Hepatocyte (in vitro differentiated cells): ENCODE measurements around the gene CNGA1. TPM values are rescaled to one million over a fixed set of nuclear protein-coding genes. Genes with fewer than 3 reads are reported as not detected.
A peak's percentile ranks its signal among the peaks of the same experiment; 100 is the strongest.

Source experiments
- DNase-seq: peaks from one replicate; pipeline ENCODE4 v3.0.0-alpha.2; 2016; ENCODE audit warnings: low spot score
- H2AFZ ChIP-seq: fragments of 200-600 bp; sonication (generic); 2 replicates; pipeline ENCODE4 v1.6.0; 2016; ENCODE audit warnings: antibody characterized with exemption, mild to moderate bottlenecking
- H3K27ac ChIP-seq: fragments of 200-600 bp; sonication (generic); 2 replicates; pipeline ENCODE4 v1.5.1; 2016; ENCODE audit warnings: mild to moderate bottlenecking
- H3K27me3 ChIP-seq: fragments of 200-600 bp; sonication (generic); 2 replicates; pipeline ENCODE4 v1.6.1; 2016
- H3K36me3 ChIP-seq: fragments of 200-600 bp; sonication (generic); replicated peaks from 2 replicates; pipeline ENCODE4 v1.5.1; 2016; ENCODE audit warnings: low read depth; ENCODE audit not compliant: insufficient read depth
- H3K4me1 ChIP-seq: fragments of 200-600 bp; sonication (generic); 2 replicates; pipeline ENCODE4 v1.5.1; 2016; ENCODE audit warnings: mild to moderate bottlenecking, moderate library complexity; ENCODE audit not compliant: insufficient read depth
- H3K4me2 ChIP-seq: fragments of 200-600 bp; sonication (generic); 2 replicates; pipeline ENCODE4 v1.6.0; 2016
- H3K4me3 ChIP-seq: fragments of 200-600 bp; sonication (generic); 2 replicates; pipeline ENCODE4 v1.5.1; 2016; ENCODE audit warnings: mild to moderate bottlenecking
- H3K79me2 ChIP-seq: fragments of 200-600 bp; sonication (generic); 2 replicates; pipeline ENCODE4 v1.6.0; 2017; ENCODE audit warnings: mild to moderate bottlenecking
- H3K9me2 ChIP-seq: fragments of 200-600 bp; sonication (generic); replicated peaks from 2 replicates; pipeline ENCODE4 v1.6.0; 2017; ENCODE audit warnings: mild to moderate bottlenecking; ENCODE audit not compliant: insufficient read depth
- H3K9me3 ChIP-seq: fragments of 200-600 bp; sonication (generic); 2 replicates; pipeline ENCODE4 v1.5.1; 2016; ENCODE audit warnings: low read depth, mild to moderate bottlenecking
- H4K20me1 ChIP-seq: fragments of 200-600 bp; sonication (generic); 2 replicates; pipeline ENCODE4 v1.6.0; 2016; ENCODE audit warnings: mild to moderate bottlenecking; ENCODE audit not compliant: insufficient read depth, poor library complexity, severe bottlenecking
- EZH2 ChIP-seq: fragments of 200-600 bp; sonication (generic); IDR thresholded peaks from 2 replicates; pipeline ENCODE4 v1.6.1; 2016; ENCODE audit warnings: antibody characterized with exemption, mild to moderate bottlenecking, borderline replicate concordance
- EZH2phosphoT487 ChIP-seq: fragments of 200-600 bp; sonication (generic); IDR thresholded peaks from one replicate; pipeline ENCODE4 v1.6.1; 2018; ENCODE audit warnings: antibody characterized with exemption, mild to moderate bottlenecking, low read depth, moderate library complexity; ENCODE audit not compliant: unreplicated experiment, severe bottlenecking
- WGBS: methylation state at CpG from one replicate; pipeline ENCODE4 v1.1.6; 2016; ENCODE audit warnings: low lambda C conversion rate; ENCODE audit errors: missing lambda C conversion rate; 5-methylcytosine and 5-hydroxymethylcytosine counted together
- polyA plus RNA-seq: library from polyadenylated mRNA; unstranded; fragments of >200 nt; fragmentation: Nextera tagmentation; extraction: Ambion mirVana; gene quantifications from 2 replicates; pipeline ENCODE4 v1.2.1, GENCODE V29; 2016
- total RNA-seq: library from RNA; depleted of rRNA; stranded (reverse); fragments of >200 nt; gene quantifications from 2 replicates; pipeline ENCODE4 v1.2.3, GENCODE V29; 2014
- TF ChIP-seq, protein P1 (sequence below): fragments of 200-600 bp; sonication (generic); IDR thresholded peaks from 2 replicates; pipeline ENCODE4 v1.5.1; 2016; ENCODE audit warnings: antibody characterized with exemption, mild to moderate bottlenecking; ENCODE audit not compliant: poor library complexity

The CNGA1 gene
- total and polyA plus RNA-seq, 2 experiments from 2014 or later = 4.6 TPM

DNA sequence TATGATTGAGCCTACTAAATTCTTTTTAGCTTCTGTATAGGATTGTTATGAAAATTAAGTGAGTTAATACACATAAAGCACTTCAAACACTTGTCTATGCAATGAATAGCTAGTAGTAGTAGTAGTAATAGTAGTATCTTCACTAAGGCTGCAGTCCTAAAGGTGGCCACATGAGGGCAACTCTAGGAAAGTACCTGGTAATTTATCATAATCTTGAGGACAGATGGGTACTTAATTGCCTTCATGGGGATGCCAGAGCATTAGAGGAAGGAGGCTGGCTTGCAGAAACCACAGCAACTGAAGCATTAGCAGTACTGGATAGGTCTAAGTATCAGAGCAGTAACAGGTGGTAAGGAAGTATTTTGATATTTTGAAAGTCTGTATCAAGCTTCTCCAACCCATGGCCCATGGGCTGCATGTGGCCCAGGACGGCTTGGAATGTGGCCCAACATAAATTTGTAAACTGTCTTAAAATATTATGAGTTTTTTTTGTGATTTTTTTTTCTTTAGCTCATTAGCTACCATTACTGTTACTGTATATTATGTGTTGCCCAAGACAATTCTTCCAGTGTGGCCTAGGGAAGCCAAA is 17.4 kb upstream of the CNGA1 start:
- 92% methylated on average over 1 of the region's 1 CpG for WGBS
- no peaks in the 10 kb centered on the region for H3K9me2 ChIP-seq
- peak overlapping the region; percentile 4 for H3K4me2 ChIP-seq

DNA sequence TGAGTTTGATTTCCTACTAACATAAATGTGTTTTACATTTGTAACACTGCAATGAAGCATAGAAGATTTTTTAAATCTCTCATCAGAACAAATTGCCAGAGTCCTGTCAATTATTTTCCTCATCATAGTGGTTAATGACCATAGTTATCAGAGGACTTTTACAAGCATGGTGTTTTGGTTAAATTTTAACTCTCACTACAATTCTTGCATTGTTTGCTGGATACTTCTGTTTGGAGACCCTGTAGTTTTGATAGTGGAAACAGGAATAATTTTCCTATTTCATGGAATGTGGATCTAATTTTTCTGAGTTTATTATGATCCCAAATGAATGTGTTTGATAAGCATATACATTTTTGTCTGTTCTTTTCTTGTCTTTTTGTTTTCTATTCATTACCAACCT is 16.9 kb upstream of the CNGA1 start:
- Histone ChIP-seq H3K27ac (peak overlapping the region; percentile 26), H3K27me3 (no peaks in the 10 kb centered on the region), H3K4me3 (no peak overlapping the region), H4K20me1 (no peaks in the 10 kb centered on the region), H2AFZ (no peak overlapping the region), H3K9me2 (no peaks in the 10 kb centered on the region), H3K4me2 (peak overlapping the region; percentile 4), H3K9me3 (no peaks in the 10 kb centered on the region), H3K36me3 (no peaks in the 10 kb centered on the region), H3K79me2 (no peaks in the 10 kb centered on the region), H3K4me1 (peaks cover 20% of the 10 kb centered on the region)
- no peak for DNase-seq
- TF ChIP-seq, protein P1, sequence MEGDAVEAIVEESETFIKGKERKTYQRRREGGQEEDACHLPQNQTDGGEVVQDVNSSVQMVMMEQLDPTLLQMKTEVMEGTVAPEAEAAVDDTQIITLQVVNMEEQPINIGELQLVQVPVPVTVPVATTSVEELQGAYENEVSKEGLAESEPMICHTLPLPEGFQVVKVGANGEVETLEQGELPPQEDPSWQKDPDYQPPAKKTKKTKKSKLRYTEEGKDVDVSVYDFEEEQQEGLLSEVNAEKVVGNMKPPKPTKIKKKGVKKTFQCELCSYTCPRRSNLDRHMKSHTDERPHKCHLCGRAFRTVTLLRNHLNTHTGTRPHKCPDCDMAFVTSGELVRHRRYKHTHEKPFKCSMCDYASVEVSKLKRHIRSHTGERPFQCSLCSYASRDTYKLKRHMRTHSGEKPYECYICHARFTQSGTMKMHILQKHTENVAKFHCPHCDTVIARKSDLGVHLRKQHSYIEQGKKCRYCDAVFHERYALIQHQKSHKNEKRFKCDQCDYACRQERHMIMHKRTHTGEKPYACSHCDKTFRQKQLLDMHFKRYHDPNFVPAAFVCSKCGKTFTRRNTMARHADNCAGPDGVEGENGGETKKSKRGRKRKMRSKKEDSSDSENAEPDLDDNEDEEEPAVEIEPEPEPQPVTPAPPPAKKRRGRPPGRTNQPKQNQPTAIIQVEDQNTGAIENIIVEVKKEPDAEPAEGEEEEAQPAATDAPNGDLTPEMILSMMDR = no peak

More for the DNA sequence above, 17.4 kb upstream of the CNGA1 start:
- TF ChIP-seq, protein P1 = peak; percentile 39
- TF ChIP-seq EZH2phosphoT487 = no peak
- H3K4me3 ChIP-seq = no peak overlapping the region
- H3K27me3 ChIP-seq = no peaks in the 10 kb centered on the region
- H2AFZ ChIP-seq = no peak overlapping the region
- H3K4me1 ChIP-seq = peaks cover 20% of the 10 kb centered on the region
- no peaks in the 10 kb centered on the region for H3K9me3 ChIP-seq
- H4K20me1 ChIP-seq = no peaks in the 10 kb centered on the region
- DNase-seq = peak; percentile 31
- no peaks in the 10 kb centered on the region for H3K79me2 ChIP-seq
- no peaks in the 10 kb centered on the region for H3K36me3 ChIP-seq
- H3K27ac ChIP-seq = no peak overlapping the region

DNA sequence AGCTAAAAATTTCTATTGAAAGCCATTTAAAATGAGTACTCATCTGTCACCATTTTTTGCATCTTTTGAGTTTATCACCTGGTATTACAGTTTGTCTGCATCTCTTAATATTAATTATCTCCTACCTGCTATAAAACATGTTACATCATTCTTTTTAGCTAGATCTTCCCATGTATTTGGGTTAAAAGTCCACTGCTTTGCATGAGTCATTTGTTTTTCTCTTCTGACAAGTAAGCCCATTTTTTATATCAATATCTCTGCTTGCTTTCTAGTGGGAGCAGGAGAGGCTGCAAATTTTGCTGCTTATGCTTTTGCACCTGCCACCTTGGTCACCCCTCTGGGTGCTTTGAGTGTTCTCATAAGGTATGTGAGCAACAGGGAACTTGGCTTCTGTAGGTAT is 16.2 kb upstream of the CNGA1 start:
- Histone ChIP-seq H3K4me3 (no peak overlapping the region), H3K27ac (peak overlapping the region; percentile 69), H3K79me2 (no peaks in the 10 kb centered on the region), H3K36me3 (no peaks in the 10 kb centered on the region), H3K4me2 (peak overlapping the region; percentile 4), H3K9me3 (no peaks in the 10 kb centered on the region), H3K27me3 (no peaks in the 10 kb centered on the region), H4K20me1 (no peaks in the 10 kb centered on the region), H3K4me1 (peaks cover 20% of the 10 kb centered on the region), H2AFZ (no peak overlapping the region), H3K9me2 (no peaks in the 10 kb centered on the region)
- no peak for DNase-seq
- no peak for TF ChIP-seq EZH2phosphoT487
- no peak for TF ChIP-seq EZH2
- TF ChIP-seq, protein P1 = no peak
